Activated CD8-positive, alpha-beta memory T cell treated with anti-CD3 and anti-CD28 coated beads, Interleukin-2, amount 50 U/mL, for 24 hours (primary cell): ENCODE results near the gene CREB3L1.
A peak's percentile ranks its signal among the peaks of the same experiment; 100 is the strongest.

Experiments used
- DNase-seq: peaks from one replicate; pipeline ENCODE4 v3.0.0-alpha.2; 2020; ENCODE audit errors: extremely low read depth

Gene CREB3L1

DNA sequence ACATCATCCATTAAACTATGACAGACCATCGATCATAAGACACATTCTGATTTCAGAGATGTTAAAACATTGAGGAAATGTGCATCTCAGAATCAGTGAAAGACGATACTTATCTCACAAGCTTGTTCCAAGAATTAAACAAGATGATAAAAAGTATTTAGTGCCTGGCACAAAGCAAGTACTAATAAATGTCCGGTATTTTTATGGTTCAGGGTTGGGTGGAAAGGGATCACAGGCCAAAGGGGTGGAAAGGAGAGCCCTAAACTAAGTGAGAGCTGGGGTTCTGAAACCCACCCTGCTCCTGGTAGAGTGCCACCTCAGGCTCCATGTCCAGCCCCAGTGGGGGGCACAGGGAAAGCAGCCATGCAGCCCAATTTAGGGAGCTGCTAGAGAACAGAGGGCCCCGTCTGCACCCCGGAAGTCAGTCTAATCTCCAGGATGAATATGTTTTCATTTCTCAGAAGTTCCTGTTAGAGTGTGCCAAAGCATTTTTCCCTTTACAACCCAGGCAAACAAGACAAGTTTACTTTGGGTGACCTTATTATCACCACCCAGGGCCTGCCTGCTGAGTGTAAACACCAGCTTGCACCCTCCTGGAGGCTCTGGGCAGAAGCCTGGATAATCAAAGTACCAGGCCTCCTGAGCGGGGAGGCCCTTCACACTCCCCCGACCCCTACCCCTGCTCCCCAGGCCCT, 3.8 kb upstream of the CREB3L1 start:
- no peak for DNase-seq

DNA sequence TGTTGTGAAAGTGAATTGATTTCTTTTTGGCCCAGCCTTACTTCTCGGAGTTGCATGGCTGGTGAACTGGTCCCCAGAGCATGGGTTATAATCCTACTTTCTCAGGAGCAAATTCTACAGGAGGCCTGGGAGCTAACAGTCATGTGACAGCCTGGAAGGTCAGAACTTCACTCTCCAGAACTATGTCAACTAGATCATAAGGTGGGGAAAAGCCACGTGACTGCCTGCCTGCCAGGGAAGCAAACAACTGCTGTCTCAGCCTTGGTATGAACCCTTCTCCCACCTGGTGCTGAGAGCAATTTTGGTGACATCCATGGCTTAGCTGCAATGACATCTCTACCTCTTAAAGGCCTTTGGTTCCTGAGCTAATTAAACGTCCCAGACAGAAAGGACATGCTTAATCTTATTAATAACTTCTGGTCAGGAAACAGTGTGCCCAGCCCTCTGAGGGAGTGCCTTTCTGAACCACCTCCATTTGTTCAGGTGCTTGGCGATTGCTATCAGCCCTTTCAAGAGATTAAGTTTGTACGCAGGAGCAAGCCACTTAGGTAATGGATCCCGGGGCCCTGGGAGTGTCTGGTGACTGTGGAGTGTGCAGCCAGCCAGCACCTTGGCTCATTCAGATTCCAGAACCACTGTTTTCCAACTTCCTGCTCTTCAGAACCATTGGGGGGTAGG, 1.4 kb upstream of the CREB3L1 start:
- no peak for DNase-seq

DNA sequence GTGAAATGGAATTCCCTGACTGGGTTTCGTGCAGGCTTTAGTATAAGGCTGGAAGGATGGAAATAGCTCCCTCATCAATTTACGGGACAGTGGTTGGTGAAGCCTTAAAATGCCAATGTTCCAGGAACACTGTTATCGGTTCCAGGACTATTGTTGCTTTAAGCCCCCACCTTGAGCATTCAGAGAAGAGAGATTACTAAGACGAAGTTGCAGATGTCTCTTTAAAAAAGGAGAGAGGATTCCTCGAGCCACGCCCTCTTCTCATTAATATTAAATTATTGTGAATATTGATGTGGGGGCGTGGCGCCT, 195 bp upstream of the CREB3L1 start:
- no peak for DNase-seq

DNA sequence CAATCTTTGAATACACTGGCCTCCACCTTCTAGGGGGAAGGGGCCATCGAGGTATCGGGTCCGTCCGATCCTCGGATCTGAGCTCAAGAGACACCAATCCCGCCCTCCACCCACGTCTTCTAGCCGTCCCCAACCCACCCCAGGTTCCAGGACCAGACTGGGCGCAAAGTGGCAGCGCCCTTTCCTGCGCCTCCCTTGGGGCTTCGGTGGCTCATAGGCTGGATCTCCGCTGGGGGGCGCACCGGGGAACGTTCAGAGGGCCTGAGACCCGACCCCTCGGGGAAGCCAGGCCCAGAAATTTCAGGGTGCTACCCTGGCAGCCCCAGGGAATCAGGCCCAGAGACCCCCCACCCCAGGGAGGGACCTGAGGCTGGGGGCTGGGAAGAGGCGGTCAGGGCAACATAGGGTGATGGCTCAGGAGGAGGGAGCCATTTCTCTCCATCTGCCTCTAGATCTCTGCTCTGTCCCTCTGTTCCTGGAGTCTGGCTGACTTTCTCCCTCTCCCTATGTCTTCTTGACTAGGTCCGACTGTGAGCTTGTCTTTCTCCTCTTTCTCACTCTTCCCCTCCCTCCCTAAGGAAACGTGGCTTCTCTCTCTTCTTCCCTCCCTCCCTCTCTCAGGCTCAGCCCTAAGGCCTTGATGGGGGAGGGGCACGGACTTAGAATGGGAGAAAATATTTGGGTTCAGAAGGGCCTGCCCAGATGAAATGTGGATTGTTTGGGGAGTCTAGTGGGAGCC, 1.1 kb downstream of the CREB3L1 start:
- no peak for DNase-seq

DNA sequence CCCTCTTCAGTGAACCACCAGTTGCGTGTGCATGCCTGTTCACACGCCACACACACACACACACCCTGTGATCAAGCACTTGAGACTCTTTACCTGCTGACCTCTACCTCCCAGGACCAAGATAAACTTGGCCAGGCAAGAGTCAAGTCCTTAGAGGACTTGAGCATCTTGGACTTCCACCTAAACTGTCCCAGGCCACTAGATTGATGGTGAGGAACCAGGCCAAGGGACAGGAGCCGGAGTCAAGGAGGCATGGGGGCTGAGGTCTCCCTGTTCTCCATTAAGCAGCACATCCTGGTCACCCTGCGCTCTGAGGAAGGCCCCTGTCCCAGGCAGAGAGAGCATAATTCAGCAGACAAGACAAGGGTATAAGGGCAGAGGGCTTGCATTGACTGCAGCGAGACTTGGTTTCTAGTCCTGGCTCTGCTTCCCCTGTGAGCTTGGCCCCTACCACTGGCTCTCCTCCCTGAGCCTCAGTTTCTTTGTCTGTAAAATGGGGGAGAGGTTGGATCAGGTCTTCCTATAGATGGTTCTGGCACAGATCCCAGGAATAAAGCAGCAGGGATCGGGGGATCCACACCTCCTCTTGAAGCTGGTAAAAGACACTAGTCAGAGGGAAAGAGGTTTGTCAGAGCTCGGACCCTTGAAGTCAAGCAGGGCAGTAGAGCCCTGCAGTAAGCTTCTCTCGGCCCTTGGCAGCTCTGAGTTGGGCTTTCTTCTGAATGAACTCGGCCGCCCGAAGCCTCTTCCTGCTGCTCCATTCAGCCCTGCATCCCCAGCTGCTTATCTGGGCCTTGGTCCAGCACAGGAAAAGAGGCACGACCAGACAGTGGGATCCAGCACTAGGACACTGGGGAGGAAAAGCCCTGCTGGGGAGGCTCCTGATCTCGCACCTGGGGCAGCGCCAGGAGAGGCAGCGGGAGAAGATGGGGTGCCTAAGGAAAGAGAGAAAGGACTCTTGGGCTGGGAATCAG, 2.0 kb downstream of the CREB3L1 start:
- no peak for DNase-seq

DNA sequence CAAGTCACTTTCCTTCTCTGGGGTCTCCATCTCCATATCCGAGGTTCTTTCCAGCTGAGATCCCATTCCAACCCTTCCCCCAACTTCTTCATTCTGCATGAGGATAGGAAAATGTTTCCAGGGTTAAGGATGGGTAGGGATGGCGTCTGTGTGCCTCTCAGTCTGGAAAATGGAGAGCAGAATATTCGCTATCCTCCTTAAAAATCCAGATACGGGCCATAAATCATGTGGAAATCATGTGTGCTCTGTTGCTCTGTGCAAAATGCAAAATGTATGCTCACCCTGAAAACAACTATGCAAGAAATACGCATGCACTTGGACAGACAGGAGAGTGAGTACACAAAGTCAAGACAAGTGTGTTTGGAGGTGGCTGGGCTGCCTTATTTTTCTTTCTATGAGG, 3.2 kb downstream of the CREB3L1 start:
- no peak for DNase-seq

DNA sequence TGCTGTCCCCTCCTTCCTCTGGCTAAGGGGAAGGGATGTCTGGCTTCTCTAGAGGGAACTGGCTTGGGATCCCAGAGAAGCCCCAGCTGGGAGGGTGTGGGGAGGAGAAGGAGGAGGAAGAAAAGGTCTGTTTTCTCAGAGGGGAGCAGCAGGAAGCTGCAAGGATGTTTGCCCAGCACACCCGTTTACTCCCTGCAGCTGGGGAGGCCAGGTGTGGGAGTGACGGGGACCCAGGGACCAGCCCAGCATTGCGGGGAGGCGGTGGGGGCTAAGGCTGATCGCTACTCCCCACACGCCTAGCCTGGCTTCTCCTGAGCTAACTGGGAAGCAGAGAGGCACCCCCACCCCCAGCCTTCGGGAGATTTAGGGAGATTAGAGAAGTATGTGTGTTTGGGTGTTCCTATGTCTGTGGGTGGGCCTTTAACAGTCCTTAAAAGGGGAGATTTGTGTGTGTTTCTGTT, 3.9 kb downstream of the CREB3L1 start:
- no peak for DNase-seq

DNA sequence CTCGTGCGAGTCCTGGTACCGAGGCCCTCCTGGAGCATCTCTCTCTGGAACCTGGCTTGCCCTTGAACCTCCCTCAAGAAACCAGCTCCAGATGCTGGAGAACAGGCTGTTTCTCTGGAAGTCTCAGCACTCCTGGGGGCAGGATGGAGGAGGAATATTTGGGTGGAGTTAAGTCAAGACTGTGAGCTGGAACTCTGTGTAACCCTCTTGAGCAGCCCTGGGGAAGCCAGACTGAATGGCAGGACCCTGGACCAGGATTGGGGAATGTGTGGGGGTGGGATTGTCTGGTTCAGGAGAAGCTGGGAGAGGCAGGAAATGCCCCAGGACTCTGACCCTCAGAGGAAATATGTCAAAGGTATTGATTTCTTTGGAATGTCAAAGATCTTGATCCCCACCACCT, 7.7 kb downstream of the CREB3L1 start:
- no peak for DNase-seq

DNA sequence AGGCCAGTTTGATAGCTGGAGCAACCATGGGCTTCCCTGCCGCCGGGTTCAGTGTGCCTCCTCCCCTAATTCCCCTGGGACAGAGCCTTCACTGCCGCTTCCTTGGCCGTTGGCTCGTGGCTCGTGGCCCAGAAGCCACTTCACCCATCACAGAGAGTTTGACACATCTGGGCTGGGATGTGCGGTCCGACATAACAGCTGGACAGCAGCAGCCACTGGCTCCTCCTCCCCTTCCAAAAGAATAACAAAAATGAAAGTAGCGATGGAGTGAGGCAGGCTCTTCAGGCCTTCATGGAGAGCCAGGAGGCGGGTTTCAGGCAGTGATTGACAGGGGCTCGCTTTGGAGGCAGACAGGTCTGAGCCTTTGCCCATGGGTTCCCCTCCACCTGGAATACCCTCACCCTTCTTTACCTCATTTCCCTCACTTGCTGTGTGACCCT, 8.2 kb downstream of the CREB3L1 start:
- DNase-seq: no peak

DNA sequence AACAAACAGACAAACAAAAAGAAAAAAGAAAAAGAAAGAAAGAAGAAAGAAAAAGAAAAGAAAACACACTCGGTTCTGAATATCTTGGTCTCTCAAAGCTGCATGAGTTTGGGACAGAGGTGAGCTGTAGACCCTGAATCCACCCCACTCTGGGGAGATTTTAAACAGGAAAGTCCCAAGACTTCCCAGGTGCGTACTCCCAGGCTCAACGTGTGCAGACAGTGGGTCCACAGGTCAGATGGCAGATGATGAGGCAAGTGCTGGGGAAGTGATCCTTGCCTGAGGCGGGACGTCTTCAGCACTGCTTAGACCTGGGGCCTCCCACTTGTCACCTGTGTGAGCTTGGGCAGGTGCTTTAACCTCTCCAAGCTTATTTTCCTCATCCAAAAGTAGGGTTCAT, 9.3 kb downstream of the CREB3L1 start:
- DNase-seq: no peak

DNA sequence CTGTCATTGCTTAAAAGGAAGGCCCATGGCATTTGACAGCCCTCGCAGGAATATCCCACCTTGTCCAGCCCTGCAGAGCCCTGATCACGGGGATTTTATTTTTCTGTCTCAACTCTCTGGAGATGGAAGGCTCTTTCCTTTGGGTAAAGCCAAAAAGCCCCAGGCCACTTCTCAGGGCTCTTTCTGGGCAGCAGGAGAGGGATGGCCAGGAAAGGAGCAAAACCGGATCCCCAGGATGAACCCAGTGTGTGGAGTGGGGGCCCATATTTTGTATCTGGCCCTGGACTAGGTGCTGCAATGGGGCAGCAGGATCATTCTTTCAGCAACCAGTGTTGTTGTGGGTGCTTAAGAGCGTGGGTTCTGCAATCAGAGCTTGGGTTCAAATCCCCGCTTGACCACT, 11.0 kb downstream of the CREB3L1 start:
- DNase-seq: no peak

DNA sequence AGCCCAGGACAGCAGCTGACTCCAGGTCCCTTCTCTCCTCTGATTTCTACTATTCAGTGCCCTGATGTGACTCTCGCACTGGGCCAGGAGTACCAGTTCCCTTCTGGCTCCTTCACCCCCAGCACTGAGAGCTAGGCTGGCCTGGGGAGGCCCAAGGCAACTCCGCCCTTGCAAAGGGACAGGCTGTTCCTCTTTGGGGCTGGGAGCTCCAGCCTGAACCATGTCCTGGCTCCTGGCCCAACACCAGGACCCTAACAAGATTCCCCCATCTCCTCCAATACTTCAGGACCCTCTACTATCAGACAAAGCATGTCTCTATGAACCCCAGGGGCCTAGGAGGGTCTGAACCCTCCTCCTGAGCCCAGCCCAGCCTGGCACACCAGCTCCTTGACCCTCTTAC, 12.5 kb downstream of the CREB3L1 start:
- DNase-seq: no peak

DNA sequence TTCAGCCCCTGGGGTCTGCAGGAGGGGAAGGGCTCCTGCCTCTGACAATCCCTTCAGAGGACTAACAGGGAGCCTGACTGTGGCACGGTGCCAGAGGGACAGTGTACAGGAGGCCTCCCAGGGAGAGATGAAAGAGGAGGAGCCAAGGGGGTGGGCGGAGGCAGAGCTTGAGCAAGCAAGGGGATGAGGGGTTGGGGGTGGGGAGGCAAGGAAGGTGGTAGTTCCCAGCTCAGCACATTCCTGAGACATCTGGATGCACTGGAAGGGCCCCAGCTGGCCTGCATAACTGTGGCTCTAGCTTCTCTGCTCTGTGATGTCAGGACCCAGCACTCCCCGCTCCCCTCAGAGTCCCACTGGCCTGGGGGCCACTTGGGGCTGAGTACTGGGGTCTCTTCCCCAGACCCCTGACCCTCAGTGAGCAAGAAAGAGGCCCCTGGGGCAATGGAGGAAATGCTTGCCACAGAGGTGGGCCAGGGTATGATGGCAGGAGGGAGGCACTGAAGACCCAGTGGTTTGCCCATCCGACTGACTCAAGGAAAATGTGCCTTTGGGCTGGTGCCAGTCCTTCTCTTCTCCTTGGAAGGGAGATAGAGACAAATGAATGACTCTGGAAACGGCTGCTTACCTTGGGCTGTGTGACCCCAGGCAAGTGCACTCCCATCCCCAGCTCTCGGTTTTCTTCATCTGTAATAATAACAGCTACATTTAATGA, 13.3 kb downstream of the CREB3L1 start:
- DNase-seq: no peak

DNA sequence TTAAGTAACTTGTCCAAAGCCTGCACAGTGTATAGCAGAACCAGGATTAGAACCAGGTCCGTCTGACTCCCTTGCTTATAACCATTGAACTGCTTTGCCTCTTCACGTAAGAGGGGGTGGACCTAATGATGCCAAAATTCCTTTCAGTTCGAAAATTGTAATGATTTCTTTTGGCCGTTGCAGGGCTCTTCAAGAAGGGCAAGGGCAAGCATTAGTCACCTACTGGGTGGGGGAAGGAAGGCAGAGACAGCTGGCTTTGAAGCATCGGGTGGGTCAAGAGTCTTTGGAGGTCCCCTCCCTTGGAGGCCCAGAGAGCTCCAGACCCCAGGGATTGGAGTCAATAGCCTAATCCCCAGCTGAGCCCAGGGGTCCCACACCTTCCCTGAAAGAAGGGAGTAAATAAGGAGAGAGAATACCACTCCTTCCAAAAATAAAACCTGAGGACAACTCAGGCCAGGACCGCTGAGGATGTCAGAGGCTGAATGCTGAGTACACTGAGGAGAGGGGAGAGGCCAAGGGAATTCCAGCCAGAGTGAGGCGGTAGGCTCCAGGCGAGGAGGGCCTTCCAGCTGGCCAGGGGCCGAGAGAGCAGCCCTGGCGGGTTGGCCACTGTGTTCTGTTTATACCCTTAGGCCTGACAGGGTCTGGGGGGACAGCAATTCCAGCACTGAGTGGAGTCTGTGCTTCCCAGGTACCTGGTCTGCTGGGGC, 14.1 kb downstream of the CREB3L1 start:
- DNase-seq: no peak

DNA sequence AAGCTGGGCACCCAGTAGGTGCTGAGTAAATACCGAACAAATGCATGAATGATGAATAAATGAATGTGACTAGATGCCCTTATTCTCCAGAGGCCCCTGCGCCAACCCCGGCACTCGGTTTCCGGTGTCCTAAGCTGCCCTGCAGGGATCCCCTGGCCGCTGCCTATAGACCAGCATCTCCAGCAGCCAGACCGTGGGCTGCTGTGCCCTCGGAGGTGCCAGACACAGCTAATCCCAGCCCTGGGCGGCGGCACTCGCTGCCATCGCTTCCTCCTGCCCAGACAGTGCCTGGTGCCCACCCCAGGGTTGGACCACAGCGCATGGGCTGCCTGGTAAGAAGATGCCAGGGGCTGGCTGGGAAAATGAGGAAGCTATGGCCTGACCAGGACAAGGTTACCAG, 15.6 kb downstream of the CREB3L1 start:
- no peak for DNase-seq

DNA sequence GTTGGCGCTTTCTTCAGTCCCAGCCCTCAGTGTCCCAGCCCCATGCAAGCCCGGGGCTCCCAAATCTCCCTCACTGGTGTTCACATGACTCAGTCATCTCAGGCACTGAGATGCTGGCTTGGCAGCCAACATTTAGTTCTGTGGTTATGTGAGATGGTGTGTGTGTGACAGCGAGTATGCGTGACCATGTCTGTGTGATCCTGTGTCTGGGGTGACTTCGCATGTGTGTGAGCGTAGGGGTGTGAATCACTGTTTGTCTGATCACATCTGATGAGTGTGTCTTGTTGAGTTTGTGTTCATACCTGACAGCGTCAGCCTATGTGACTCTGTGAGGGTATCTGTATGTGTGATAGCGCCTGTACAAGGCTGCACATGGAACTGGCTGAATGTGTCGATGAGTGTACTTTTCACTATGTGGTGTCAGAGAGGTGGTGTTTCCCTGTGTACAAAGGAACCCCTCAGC, 16.2 kb downstream of the CREB3L1 start:
- DNase-seq: no peak

DNA sequence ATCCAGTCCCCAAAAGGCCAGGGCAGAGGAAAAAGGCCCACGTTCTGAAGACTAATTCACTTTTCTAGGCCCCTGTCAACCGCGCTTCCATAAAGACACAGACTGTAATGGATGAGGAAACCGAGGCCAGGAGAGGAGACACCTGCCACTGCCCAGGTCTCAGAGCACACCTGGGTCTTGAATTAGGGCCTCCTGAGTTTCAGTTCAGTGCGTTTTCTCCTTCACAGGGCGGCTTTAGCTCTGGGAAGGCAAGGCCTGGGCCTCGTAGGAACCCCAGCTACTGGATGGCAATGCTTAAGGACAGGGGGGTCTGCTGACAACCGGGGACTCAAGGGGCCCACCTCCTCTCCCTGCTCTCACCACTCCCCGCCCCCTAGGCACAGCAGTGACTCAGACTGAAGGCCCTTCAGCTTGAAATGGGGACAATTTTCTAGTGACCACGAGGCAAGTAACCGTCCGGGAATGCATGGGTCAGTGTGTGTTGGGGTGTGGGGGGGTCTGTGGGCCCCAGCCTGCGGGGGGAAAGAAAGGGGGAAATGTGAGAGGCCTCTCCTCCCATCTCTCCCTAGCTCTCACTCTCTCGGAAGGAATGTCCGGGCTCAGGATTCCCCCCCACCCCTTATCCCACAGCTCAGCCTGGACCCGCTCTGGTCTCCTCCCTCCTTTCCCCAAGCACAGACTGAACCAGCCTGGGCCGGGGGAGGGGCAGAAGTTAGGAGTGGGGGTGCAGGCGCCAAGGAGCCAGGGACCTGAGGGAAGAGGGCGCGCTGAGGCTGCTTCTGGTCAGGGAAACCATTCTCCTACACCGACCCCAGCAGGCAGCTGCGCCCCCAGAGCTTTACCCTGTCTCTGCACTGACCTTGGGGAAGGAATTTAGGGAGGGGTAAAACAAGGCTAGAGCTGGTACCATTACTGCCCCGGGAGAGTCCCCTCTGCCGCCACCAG, 17.2 kb downstream of the CREB3L1 start:
- no peak for DNase-seq

DNA sequence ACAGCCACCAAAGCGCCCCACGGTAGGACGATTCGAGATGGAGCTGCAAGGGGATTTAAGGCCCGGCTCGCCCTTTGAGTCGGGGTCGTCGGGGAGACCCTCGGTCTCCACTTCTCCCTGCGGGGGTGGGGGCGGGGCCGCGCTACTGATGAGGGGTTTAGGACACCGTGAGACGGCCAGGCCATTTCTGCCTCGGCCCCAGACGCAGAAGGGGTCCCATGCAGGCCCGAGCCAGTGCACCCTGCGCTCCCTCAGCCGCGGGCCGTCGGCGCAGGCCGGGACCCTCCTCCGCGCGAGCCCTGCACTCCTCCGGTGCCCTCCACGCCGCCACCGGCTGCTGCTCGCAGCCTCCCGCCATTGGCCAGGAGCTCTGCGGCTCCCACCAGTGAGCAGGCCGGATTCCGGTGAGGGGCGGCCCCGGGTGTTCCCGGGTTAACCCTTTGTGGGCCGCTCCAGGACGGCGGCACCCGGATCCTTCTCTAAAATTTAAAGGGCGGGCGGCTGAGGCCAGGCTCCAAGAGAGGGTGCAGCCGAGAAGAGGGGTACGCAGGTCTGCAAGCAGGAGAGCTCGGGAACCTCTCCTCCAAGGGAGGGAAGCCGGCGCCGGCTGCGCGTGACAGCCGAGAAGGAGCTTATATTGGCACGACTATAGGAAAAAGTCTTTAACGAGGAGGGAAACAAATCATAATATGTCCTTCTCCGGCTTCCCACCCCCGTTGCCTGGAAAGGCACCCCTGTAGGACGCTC, 18.0 kb downstream of the CREB3L1 start:
- DNase-seq: peak; percentile 31
